ENCODE measurements around the gene MYO5C. TPM values are rescaled to one million over a fixed set of nuclear protein-coding genes. Genes with fewer than 3 reads are reported as not detected.

MYO5C gene
- total and polyA plus RNA-seq, 10 of the 15 experiments (the other 5 are each of a cell fraction or from before 2014, with no cell fraction given), result 0.29 to 1.3 (median 0.75) TPM

GRCh38 chr15:52208306-52208946 is 87.2 kb downstream of the MYO5C start (continued):
- TF ChIP-seq PKNOX1 (IDR thresholded peaks at IDR 0.05) (peak; percentile 53), SMARCA5 (IDR thresholded peaks at IDR 0.05) (peak; percentile 72; the same call in 1 of the 2 replicates)

DNA sequence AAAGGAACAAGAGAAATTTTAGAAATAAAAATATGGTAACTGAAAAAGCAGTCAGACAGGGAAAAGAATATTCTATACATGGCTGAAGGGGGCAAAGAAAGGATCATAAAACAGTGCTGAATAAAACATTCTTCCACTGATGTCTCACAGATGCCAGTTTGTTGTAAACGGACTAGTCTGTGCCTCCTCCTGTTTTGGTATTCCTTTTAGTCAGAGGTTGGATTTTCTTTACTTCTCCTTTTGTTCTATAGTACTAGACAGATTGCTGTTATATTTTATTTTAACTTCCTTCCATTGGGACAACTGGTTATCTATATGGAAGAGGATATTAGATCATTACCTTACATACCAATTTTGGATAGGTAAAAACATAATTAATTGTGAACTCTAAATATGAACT is 88.4 kb downstream of the MYO5C start:
- Histone ChIP-seq H3K9ac (ENCODE audit: control insufficient read depth, insufficient read depth, low read length) (no peak overlapping the region), H3K27ac (ENCODE audit: control insufficient read depth, insufficient read depth) (no peak overlapping the region), H3K9me3 (replicated peaks; ENCODE audit: control insufficient read depth, insufficient read depth, low read length) (no peaks in the 10 kb centered on the region), H3K4me2 (ENCODE audit: control insufficient read depth, insufficient read depth) (no peak overlapping the region), H3K79me2 (ENCODE audit: control insufficient read depth, insufficient read depth, low read length) (no peaks in the 10 kb centered on the region), H3K4me1 (ENCODE audit: control insufficient read depth, insufficient read depth, low read length) (no peaks in the 10 kb centered on the region), H2AFZ (ENCODE audit: control insufficient read depth, low read depth, low read length) (no peak overlapping the region), H3K36me3 (ENCODE audit: control insufficient read depth in 2 of 2, insufficient read depth in 2 of 2, low read length in 1 of 2) (no peaks in the 10 kb centered on the region; a peak in 1 of 4 replicates), H4K20me1 (ENCODE audit: control insufficient read depth, insufficient read depth) (no peaks in the 10 kb centered on the region), H3K4me3 (no peak overlapping the region), H3K27me3 (replicated peaks in 1 of 2; ENCODE audit: control insufficient read depth in 2 of 2, insufficient read depth in 2 of 2, low read length in 1 of 2) (no peaks in the 10 kb centered on the region)
- in situ Hi-C loops (cut with MboI) (no loop called here), intact Hi-C loops (cut with micrococcal nuclease; ENCODE audit: unreplicated experiment) (loop anchor here (5.0 kb wide), 1 partner anchor 320 kb away; no protein-coding TSS in a partner anchor)
- BruUV-seq (replicated peaks), result no TSS peak
- ChIA-PET RAD21 (ENCODE audit: unreplicated experiment) (no interaction called here), POLR2A (no interaction called here), CTCF (interaction anchor here (2.1 to 3.1 kb wide), 6 partner anchors 10 to 29 kb away, joined by 7 to 52 read pairs (median 26); no protein-coding TSS in a partner anchor), SMC1A (ENCODE audit: uncharacterized antibody, unreplicated experiment) (interaction anchor here (1.2 to 3.4 kb wide), 5 partner anchors 8 to 226 kb away, joined by 3 to 23 read pairs (median 4); no protein-coding TSS in a partner anchor)
- DNase-seq (ENCODE audit: low read depth, low spot score) (no peak), ATAC-seq (no peak), FAIRE-seq (no peak)
- no peak for TF ChIP-seq CREM (IDR thresholded peaks at IDR 0.05; ENCODE audit: low read depth)
- WGBS (ENCODE audit: insufficient coverage, insufficient replicate concordance, low lambda C conversion rate, missing lambda C conversion rate), result 0% methylated on average over 1 of the region's 1 CpG

All from GM12878 (cell line).